HG03378 (cell line): ENCODE results near the gene SPHK1.

Source experiments
- ATAC-seq: cut with Tn5 transposase; IDR thresholded peaks from one replicate; pipeline ENCODE4 v1.9.1; 2021; ENCODE audit warnings: mild to moderate bottlenecking, moderate library complexity; ENCODE audit not compliant: unreplicated experiment

The SPHK1 gene

DNA sequence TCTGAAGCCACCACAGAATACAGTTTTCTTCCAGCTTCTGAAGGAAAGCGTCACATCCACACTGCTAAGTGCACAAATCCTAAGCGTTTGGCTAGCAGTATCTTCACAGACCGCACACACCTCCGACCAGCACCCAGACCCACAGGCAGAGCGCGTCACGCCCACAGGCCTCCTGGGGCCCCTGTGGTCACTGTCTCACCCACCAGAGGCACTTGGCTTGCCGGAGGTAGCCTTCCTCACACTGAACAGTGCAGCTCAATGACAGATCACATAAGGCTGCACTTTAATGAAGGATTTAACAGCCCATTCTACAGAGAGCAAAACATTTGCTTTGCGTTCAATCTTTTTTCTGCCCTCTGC lies 21.2 kb downstream of the SPHK1 start:
- no peak for ATAC-seq

DNA sequence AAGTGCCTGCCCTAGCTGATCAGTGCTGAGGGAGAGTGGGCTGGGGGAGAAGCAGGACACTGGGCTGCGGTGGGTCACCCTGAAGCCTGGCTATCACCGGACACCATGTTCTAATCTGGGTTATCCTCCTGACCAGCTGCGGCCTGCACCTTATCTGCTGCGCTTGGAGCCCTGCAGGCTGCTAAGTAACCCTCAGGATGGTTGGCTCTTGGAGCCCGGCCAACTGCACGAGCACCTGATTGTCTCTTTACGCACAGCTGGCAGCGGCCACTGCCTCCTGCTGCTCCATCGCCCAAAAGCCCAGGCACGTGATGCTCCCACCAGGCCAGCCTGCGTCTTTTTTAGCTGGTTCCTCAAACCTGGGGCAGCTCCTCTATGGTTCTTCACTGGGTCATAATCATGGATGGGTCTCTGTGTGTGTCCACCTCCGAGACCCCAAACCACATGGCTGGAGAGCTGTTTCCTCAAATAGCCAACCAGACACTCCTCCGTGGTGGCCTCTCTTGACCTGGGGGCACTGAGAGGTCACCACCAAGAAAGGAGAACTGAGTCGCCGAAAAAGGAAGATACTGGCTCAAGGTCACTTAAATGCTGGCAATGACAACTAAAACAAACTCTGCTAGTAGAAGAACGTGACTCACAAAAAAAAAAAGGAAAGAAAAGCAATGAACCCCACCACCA lies 21.7 kb downstream of the SPHK1 start:
- no peak for ATAC-seq

DNA sequence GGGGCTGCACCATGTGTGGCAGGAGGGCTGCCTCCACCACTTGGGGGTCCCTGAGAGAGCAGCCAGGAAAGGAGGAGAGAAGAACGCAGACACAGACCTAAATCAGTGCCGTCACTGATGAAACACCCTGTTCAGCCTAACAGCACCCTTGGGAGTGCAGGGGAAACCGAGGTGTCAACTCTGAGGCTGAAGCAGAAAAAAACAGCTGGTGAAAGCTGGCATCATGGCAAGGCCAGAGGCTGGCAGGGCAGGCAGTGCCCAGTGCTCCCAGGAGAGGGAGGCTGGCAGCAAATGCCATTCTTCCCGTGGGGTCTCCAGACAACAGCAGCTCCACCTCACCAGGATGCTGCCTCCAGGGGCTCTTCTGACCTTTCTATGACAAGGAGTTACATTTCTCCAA lies 23.1 kb downstream of the SPHK1 start:
- ATAC-seq: no peak

DNA sequence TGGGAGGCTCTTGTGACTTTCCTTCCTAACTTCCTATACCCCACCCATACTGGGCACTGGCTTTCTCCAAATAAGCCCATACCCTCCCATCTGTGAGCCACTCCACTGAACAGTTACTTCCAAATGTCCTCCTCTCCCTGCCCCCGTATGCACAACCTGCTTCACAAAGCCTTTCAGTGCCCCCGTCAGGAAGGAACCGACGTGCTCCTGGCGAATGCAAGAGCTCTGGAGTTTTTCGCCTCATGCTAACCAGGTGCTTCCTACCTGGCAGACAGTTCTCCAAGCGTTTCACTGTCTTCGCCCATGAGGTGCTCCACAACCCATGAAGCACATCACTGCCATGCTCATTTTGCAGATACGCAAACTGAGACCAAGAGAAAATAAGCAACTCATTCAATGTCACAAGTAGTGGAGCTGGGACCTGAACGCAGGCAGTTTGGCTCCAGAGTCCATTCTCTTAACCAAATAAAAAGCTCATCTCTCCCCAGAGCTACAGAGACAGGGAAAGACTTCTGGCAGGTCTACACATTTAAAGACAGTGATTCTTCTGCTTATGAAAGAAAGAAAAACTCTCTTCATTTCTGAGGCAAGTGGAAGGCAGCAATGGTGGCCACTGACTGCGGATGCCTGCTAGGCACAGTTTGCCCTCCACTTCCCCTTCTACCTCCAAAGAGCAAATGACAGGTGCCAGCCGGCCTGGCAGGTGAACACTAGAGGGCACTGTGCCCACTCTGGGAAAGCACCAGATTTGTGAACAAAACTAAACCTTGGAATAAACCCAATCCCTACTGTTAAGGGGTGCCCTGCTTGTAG lies 23.8 kb downstream of the SPHK1 start:
- ATAC-seq: no peak

DNA sequence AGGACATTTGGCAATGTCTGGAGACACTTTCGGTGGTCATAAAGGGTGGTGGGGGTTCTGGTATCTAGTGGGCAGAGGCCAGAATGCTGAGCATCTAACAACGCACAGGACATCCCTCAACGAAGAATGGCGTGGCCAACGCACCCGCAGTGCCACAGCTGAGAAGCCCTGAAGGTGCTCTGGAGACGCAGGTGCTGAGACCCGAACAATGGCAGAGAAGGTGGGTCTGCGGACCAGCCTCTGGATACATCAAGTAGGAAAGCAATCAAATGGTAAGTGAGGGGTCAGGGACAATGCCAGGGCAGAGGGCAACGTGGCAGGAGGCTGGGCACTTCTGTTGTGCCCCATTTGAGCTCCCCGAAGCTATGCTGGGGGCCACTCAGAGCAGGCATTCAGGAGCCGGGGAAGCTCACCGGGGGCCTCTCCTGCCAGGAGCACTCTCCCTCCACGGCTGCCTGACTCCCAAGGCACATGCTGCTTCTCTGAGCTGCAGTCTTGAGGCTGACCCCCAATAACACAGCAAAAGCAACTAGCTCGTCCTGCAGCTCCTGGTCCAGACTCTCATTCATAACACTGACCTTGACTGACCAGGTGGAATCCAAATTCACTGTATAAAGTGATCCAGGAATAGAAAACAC lies 26.0 kb downstream of the SPHK1 start:
- no peak for ATAC-seq

DNA sequence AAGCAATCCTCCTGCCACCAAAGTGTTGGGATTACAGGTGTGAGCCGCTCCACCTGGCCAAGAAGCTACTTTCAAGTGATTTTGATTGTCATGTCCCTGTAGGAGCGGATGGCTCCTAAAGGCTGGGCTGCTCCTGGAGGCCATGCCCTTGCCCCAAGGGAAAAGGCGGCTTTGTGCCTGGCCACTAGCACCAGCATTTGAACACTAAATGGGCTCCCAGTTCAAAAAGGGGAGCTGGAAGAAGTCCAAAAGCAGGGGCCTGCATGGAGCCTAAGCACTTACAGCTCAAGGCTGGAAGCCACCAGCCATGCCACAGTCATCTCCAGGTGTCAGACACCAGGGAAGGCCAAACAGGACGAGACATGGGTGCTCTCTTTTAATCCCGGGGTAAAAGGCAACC lies 26.8 kb downstream of the SPHK1 start:
- no peak for ATAC-seq

DNA sequence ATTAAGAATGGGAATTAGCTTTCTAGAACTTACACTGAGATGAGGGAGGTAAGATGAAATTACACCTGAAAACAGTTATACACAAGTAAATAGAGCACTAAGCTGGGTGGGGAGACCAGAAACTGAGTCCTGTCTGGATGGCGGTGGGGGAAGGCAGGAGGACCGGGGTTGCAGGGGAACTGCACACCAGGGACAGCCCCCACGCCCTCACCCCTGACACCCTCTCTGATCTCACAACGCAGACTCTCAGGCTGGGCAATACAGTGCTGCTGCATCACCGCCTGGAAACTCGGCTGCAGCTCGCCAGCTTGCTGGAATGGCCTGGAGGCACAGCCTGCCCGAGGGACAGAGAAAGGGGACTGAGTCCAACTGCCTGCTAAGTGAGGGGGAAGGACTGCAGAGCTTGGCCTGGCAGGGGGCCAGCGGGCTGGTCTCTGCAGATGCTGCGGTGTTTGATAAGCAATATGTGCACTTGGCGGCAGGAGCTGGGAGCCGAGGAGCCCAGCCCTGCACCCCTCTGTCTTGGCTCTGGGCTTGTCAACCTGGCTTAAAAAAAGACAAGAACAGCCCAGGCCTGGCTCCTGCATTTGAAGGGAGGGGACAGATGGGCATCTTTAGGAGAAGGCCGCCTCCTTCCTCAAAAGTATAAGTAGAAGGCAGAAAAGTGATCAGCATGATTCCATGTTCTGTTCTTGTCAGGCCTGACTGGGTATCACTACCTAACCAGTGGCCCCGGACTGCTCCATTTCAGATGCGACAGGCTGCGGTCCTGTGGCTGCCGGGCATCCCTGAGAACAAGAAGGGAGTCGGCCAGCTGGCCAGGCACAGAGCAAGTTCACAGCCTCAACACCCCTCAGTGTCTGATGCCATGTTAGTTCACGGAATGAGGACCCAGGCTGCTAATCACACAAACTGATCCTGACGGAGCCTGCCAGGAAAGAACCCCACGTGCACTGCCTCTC lies 30.2 kb downstream of the SPHK1 start:
- no peak for ATAC-seq

DNA sequence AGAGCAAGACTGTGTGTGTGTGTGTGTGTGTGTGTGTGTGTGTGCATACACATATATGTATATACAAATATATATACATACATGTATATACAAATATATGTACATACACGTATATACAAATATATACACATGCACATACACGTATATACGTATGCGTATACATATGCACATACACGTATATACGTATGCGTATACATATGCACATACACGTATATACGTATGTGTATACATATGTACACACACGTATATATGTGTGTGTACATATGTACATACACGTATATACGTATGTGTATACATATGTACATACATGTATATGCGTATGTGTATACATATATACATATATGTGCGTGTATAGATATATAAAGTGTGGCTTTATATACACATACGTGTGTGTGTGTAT lies 31.4 kb downstream of the SPHK1 start:
- no peak for ATAC-seq

DNA sequence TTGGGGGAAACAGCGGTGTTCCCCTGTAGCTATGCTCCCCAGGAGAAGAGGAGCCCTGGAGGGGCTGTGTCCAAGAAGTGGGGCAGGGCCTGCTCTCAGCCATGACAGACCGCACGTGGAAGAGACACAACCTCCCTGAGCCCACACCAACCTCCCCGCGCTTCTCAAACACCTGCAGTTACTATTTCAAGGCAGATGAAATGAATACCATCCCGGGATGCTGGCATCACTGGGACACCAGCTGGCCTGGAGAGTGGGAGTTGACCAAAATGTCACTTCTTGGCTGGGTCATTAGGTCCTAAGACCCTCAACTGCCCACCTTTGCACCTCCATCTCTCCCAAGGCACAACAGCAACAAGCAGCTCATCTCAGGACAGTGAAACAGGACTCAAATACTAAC lies 32.0 kb downstream of the SPHK1 start:
- no peak for ATAC-seq

DNA sequence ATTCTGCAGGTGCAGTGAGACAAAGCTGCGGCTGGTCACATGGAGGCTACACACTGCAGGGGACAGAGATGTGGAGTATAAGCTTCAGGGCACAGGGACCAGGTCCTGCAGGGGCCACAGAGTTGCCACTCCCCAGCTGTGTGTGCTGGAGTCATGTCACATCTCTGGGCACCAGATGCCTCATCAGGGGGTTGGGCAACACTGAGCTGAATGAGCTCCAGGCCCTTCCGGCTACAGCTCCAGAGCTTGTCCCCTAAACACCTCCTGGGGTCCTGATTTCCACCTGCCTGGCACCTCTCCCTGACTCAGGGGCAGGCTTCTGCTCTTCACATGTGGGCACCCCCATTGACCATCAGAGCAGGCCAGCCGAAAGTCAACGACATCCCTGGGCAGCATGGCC lies 32.5 kb downstream of the SPHK1 start:
- no peak for ATAC-seq

DNA sequence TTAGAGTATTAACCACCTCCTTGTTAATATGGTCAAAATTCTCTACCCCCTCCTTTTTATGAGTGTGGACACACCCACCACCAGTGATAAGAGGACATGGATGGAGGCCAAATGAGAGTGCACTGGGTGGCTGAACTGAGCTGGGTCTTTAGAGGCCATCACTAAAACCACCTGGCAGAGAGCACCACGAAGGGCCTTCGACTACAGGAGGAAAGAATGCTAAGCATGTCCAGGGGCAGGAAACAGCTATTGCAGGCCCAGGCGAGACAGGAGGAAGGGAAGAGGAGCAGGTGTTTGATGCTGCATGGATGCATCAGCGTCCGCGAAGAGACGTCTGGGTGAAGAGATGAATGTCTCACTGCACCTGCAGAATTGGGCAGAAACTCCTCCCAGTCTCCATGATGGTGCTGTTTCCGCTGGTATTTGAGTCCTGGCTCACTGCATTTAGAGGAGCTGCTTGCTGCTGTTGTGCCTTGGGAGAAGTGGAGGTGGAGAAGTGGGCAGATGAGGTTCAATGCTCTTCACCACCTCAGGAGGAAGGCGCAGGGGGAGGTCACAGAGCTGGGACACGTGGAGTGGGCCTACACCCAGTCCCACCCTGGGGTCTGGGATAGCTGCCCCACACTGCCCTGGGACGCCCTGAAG lies 33.2 kb downstream of the SPHK1 start:
- no peak for ATAC-seq

DNA sequence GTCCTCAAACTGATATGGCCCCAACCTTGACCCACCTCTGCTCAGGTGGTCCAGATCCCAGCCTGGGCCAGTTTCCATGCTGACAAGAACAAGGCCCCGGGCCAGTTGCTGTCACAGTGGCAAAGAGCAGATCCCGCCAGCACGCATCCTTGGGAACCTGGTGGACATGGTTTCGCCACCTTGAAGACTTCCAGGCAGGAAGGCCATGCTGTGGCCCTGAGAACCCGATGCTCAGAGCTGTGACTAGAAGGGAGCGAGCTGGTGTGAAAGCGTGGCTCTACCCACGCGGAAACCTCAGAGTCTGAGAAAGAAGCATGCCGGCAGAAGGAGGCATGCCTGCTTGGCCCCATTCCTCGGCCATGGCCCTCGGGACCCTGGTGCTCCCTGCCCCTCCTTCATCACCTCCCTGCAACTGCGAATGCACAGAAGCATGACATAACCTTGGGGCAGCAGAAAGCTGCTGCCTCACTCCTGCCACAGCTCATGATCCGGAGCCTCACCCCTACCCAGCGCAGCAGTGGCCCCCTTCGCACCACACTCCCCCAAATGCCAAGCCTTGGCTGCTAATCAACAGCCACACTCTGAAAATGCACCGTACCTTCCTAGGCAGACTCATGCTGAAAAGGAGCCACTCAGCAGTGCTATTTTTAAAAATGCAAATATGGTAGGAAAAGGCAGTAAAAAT lies 35.3 kb downstream of the SPHK1 start:
- no peak for ATAC-seq

DNA sequence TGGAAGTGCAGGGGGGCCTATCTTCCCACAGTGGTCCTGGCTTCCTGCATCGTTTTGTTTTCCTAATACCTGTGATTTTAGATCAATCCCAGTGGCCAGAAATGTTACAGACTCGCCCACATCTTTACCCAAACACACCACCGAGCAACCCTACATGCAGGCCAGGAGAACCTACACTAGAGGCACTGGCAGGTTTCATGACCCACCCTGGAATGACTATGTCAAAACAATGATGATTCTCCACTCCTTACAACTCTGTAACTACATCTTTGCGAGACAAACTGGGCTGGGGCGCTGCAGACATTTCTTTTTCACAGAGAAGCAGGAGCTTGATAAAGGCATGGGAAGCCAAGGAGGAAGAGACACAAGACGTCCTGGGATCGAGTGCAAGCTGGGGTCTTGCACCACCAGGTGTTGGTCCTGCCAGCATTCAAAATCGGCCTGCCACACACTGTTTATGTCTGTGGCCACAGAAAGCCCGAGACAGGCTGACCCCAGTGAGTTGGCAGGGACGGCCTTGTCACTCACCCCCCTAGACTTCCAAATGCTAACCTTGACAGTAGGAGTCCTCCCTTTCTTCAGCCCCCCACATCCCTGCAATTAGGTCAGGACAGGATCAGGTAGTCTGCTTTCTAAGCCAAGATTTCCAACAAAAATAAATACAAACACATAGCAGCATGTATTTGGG lies 36.1 kb downstream of the SPHK1 start:
- ATAC-seq: no peak

DNA sequence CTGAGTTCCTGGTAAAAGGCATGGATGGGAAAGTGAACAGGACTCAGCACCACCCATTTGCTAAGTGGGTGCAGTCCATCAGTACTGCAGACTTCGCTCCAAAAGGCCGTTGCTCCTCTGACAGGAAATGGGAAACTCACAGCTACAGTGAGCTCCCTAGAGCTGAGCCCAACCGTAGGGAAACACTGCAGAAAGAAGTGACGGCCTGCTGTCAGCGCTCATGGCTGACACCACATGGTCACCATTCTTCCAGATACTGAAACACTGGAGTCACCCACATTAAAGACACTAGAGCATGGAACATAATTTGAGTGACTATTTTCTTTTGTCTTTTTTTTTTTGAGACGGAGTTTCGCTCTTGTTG lies 36.6 kb downstream of the SPHK1 start:
- no peak for ATAC-seq

DNA sequence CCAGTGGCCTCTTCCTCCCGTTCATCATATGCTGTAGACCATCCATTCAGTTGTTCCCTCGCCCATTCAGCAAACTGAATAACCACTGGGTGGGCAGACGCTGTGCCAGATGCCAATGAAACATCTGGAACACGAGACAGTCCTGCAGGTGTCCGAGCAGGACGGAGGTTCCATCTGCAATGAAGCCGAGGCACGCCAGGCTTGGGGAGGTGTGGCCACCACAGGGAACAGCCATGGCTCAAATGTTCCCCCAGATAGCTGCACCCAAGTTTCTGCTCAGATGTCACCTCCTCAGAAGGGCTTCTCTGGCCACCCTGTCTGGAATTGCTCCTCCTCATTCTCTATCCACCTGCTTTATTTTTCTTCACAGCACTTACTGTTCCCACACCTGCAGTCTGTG lies 38.0 kb downstream of the SPHK1 start:
- no peak for ATAC-seq

DNA sequence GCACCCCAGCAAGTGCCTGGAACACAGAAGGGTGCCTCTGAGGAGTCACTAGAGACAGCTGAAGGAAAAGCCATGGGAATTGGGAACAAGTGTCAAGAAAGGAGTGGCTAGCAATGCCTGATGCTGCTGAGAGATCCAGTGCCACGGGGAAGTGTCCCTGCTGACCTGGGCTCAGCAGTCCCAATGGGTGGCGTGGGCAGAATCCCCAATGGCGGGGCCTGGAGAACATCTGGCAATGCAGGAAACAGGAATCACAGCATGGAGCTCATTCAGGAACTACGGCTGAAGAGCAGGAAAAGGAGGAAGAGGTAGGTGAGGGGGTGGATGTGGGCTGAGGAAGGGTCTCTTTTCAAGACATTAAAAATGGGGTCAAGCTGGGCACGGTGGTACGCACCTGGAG lies 38.5 kb downstream of the SPHK1 start:
- no peak for ATAC-seq

DNA sequence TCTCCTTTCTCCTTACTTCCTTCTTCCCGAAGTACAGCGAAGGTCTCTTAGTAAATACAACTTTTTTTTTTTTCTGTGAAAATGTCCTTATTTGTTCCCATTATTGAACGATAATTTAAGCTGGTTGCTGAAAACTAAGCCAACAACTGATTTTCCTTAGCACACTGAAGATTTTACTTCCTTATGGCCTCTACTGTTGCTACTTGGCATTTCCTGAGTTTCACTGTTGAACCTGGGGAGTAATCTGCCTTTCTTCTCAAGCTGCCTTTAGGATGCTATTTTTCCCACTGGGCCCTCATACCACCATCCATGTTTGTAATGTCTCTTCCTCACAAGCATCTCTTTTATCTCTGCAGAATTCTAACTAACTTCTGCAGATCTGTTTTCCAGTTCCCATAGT lies 42.4 kb downstream of the SPHK1 start:
- ATAC-seq: no peak

DNA sequence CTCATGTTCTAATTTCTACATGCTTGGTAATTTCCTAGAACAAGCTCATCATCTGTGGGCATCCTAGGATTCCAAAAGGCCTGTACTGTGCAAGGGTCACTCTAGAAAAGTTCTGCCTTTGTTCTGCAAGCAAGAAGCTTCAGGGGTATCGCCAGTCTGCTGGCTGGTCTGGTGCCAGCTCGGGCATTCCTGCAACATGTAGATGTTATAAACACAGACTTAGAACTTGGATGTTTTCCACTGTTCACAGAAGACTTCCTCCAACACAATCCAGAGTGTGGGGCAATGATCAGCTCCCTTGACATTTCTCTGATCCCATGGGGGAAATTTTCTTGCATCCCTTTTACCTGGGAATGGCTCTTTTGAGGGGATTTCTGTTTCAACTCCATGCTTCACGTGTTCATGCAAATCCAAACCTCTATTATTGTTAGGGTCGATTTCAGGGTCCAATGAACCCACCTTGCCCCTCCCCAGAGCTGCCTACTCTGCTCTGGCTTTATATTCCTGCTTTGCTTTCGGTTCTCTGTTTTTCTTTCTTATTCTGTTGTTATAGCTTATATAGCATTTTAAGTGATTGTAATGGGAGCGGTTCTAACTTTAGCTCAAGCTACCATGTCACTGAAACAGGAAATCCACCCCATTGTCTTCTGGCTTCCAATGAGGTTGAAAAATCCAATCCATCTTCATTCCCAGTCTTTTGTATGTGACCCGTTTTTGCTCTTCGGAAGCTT lies 43.3 kb downstream of the SPHK1 start:
- no peak for ATAC-seq

DNA sequence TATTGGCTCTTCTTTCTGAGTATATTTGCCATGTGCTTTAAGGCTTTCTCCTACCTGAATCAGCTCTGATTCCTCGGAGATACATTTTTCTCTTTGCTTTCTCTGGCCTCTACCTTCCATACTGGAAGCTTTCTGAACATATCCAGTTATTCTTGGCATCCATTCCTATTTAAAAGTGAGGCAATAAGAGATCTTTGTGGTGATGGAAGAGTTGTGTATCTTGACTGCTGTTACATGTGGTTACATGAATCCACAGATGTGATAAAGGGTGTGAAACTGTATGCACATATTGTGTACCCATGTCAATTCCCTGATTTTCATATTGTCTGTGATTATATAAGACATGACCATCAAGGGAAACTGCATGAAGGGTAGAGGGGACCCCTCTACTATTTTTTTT lies 44.1 kb downstream of the SPHK1 start:
- ATAC-seq: no peak
